Brain pericyte (primary cell): ENCODE measurements around the gene ABT1.

ENCODE experiments used
- DNase-seq: peaks from one replicate; pipeline ENCODE4 v3.0.0-alpha.2; 2012; ENCODE audit warnings: low read depth, low spot score

Gene ABT1

DNA sequence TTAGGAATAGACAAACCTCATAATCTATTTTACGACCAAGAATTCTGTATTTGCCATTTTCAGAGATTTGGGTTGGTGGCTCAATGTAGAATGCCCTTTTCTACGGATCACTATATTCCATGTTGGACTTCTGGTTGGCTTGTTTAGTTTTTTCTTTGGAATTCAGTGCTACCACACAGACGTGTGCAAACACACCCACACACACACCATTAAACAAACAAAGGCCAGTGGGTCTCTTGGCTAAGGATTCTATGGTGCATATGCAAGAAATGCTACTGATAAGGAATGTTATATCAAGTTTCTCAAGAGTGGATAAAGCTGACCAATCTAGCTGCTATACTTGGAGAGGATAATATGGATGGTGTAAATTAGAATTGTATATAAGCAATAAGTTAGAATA, 8.0 kb downstream of the ABT1 start:
- no peak for DNase-seq

- no peak for DNase-seq
Measured at GRCh38 chr6:26607434-26608230, 10.9 kb downstream of the ABT1 start.

- DNase-seq = no peak
Measured at GRCh38 chr6:26609463-26609862, 12.7 kb downstream of the ABT1 start.

DNA sequence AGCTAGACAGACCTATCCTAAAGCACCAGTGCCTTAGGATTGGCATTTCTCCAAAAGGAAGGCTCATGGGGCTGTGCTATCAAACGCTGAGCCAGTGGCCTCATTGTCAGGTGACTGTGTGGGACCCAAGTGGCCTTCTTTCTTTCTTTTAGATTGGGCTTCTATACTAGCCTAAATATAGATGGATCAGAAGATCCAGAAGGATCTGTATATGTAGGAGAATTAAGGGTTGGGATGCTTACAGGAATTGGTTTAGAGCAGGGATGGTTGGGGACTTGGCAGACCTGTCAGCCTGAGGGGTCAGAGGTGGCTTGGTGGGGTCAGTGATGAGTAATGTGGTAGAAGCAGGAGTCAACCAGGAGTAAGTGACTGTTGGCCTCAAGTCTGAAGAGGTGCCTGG, 14.8 kb downstream of the ABT1 start:
- no peak for DNase-seq

GRCh38 chr6:26613201-26613600, 16.4 kb downstream of the ABT1 start:
- DNase-seq = no peak

- DNase-seq = no peak
Measured at GRCh38 chr6:26613689-26614683, 17.2 kb downstream of the ABT1 start.

- no peak for DNase-seq
Measured at GRCh38 chr6:26623339-26623859, 26.6 kb downstream of the ABT1 start.

- DNase-seq = no peak
Measured at GRCh38 chr6:26624557-26624956, 27.8 kb downstream of the ABT1 start.

- no peak for DNase-seq
Measured at GRCh38 chr6:26627843-26628242, 31.1 kb downstream of the ABT1 start.

GRCh38 chr6:26629359-26629758, 32.6 kb downstream of the ABT1 start:
- no peak for DNase-seq

- no peak for DNase-seq
Measured at GRCh38 chr6:26640806-26641205, 44.1 kb downstream of the ABT1 start.

GRCh38 chr6:26646074-26646473, 49.3 kb downstream of the ABT1 start:
- no peak for DNase-seq
